Calu3 (cell line): ENCODE measurements around the gene MTMR3. TPM values are rescaled to one million over a fixed set of nuclear protein-coding genes. Genes with fewer than 3 reads are reported as not detected.
A peak's percentile ranks its signal among the peaks of the same experiment; 100 is the strongest.

Experiments
- BruUV-seq: library from RNA; stranded (reverse); fragments of 400-500 nt; replicated peaks from 2 replicates; lab custom pipeline; 2021; lab: Mats Ljungman, UMichigan
- CTCF ChIA-PET: fragments of 300-600 bp; sonication (Branson Sonifier 250); formaldehyde crosslinking; loops from one replicate; lab custom pipeline; 2022; ENCODE audit warnings: antibody characterized with exemption; lab: Charles Lee
- DNase-seq: peaks from one replicate; pipeline ENCODE4 v3.0.0; 2022
- H3K27ac Mint-ChIP-seq: one replicate; pipeline ENCODE4 v1.8.0; 2022; ENCODE audit warnings: mixed read lengths; ENCODE audit not compliant: unreplicated experiment
- H3K27me3 Mint-ChIP-seq: one replicate; pipeline ENCODE4 v1.8.0; 2022; ENCODE audit warnings: mixed read lengths; ENCODE audit not compliant: unreplicated experiment
- H3K36me3 Mint-ChIP-seq: one replicate; pipeline ENCODE4 v1.8.0; 2022; ENCODE audit warnings: mild to moderate bottlenecking, moderate library complexity, mixed read lengths; ENCODE audit not compliant: insufficient read depth, unreplicated experiment
- H3K4me1 Mint-ChIP-seq: one replicate; pipeline ENCODE4 v1.8.0; 2022; ENCODE audit warnings: mild to moderate bottlenecking, low read depth, mixed read lengths; ENCODE audit not compliant: unreplicated experiment
- H3K4me3 Mint-ChIP-seq: one replicate; pipeline ENCODE4 v1.8.0; 2022; ENCODE audit warnings: mild to moderate bottlenecking, low read depth, moderate library complexity, mixed read lengths; ENCODE audit not compliant: unreplicated experiment
- H3K9me3 Mint-ChIP-seq: one replicate; pipeline ENCODE4 v1.8.0; 2022; ENCODE audit warnings: low read depth, mixed read lengths; ENCODE audit not compliant: unreplicated experiment
- intact Hi-C: fragments of 100-400 bp; cut with micrococcal nuclease; formaldehyde crosslinking; loops from one replicate; pipeline ENCODE4 v1.10.0; 2022; ENCODE audit not compliant: unreplicated experiment
- total RNA-seq: library from RNA; stranded (reverse); gene quantifications from 2 replicates; pipeline ENCODE4 v1.2.3, GENCODE V29; 2022
- TF ChIP-seq, protein P1 (sequence below): fragments of 200-600 bp; IDR thresholded peaks from one replicate; pipeline ENCODE4 v1.8.0; 2022; ENCODE audit warnings: antibody characterized with exemption; ENCODE audit not compliant: unreplicated experiment

The MTMR3 gene
- total RNA-seq, 1 experiment from 2014 or later = 34.5 TPM

DNA sequence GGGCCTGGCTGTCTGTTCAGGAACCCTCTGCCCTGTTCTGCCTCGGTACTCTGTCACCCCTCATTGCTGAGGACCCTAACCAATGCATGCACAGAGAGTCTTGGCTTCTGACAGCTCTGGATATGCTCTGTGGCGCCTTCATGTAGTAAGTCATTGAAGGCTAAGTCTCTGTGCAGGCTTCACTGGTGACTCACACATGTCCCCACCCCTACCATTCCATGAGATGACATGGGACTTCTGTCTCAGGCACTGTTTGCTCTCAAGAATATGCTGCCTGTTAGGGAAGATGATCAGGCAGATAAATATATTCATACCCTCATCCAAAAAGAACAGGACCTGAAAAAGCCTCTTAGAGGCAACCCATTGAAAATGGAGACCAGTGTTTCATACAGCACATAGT lies 153.7 kb downstream of the MTMR3 start:
- H3K36me3 Mint-ChIP-seq = peaks cover 19% of the 10 kb centered on the region
- H3K27me3 Mint-ChIP-seq = no peaks in the 10 kb centered on the region
- intact Hi-C loops = no loop called here
- peak overlapping the region; percentile 27 for H3K27ac Mint-ChIP-seq
- peaks cover 43% of the 10 kb centered on the region for H3K4me1 Mint-ChIP-seq
- peak; percentile 52 for DNase-seq
- CTCF ChIA-PET = no interaction called here
- BruUV-seq = no TSS peak
- H3K4me3 Mint-ChIP-seq = no peak overlapping the region
- TF ChIP-seq, protein P1, sequence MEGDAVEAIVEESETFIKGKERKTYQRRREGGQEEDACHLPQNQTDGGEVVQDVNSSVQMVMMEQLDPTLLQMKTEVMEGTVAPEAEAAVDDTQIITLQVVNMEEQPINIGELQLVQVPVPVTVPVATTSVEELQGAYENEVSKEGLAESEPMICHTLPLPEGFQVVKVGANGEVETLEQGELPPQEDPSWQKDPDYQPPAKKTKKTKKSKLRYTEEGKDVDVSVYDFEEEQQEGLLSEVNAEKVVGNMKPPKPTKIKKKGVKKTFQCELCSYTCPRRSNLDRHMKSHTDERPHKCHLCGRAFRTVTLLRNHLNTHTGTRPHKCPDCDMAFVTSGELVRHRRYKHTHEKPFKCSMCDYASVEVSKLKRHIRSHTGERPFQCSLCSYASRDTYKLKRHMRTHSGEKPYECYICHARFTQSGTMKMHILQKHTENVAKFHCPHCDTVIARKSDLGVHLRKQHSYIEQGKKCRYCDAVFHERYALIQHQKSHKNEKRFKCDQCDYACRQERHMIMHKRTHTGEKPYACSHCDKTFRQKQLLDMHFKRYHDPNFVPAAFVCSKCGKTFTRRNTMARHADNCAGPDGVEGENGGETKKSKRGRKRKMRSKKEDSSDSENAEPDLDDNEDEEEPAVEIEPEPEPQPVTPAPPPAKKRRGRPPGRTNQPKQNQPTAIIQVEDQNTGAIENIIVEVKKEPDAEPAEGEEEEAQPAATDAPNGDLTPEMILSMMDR = no peak
- H3K9me3 Mint-ChIP-seq = no peaks in the 10 kb centered on the region

DNA sequence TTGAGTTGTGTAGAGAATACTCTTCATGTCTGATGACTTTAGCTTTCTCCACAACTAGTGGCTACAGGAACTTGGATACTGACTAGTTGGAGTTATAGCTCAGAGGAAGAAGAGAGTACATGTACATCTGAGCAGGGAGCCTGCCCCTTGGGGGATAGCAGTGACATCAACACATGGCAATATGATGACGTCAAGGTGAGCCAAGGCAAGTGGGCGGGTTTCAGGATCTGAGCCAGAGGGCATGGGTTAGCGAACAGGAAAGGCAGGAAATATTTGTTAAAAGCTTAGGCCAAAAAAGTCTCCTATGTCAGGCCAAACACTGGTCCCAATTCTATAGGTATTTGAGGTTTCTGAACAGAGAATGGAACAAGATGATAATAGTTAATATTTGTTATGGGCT lies 155.2 kb downstream of the MTMR3 start:
- Mint-ChIP-seq H3K36me3 (peaks cover 27% of the 10 kb centered on the region), H3K4me1 (peaks cover 53% of the 10 kb centered on the region), H3K9me3 (no peaks in the 10 kb centered on the region), H3K27me3 (no peaks in the 10 kb centered on the region), H3K4me3 (no peak overlapping the region), H3K27ac (peak overlapping the region; percentile 71)
- intact Hi-C loops = no loop called here
- no TSS peak for BruUV-seq
- TF ChIP-seq, protein P1 = no peak
- peak; percentile 66 for DNase-seq
- CTCF ChIA-PET = no interaction called here

DNA sequence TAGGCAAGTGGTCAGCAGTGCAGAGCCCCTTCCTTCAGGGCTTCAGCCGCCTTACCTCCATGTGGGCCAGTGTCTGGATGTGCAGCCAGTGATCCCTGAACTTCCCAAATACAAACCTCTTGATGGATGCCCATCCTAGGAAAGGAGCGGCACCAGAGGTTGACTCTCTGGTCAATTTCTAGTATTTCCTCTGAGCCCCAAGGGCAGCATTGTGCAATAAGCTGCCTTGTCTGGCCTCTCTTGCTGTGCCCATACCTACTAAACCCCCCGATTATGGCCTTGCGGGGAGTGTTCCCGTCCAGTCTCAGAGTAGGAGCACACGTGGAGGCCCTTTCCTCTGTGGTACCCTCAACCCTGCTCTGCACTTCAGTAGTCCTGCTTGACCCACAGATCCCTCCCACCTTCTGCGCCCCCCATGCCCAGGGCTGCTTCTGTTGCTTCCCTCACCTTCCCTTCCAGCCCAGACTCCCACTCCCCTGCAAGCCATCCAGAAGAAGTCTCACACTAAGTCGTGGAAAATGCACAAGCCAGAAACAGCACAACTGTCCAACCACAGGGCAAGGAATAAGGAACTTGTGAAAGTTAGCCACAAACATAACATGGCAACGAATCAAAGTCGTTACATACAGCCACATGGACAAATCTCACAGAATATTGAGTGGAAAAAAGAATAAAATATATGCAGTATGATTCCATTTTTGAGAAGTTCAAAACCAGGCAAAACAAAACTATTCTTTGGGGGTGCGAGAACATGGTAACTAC lies 157.7 kb downstream of the MTMR3 start:
- intact Hi-C loops = no loop called here
- no peaks in the 10 kb centered on the region for H3K27me3 Mint-ChIP-seq
- peaks cover 70% of the 10 kb centered on the region for H3K4me1 Mint-ChIP-seq
- no peak for DNase-seq
- H3K36me3 Mint-ChIP-seq = peaks cover 41% of the 10 kb centered on the region
- peak overlapping the region; percentile 50 for H3K27ac Mint-ChIP-seq
- H3K9me3 Mint-ChIP-seq = no peaks in the 10 kb centered on the region
- TF ChIP-seq, protein P1 = no peak
- no TSS peak for BruUV-seq
- CTCF ChIA-PET = no interaction called here
- H3K4me3 Mint-ChIP-seq = no peak overlapping the region

DNA sequence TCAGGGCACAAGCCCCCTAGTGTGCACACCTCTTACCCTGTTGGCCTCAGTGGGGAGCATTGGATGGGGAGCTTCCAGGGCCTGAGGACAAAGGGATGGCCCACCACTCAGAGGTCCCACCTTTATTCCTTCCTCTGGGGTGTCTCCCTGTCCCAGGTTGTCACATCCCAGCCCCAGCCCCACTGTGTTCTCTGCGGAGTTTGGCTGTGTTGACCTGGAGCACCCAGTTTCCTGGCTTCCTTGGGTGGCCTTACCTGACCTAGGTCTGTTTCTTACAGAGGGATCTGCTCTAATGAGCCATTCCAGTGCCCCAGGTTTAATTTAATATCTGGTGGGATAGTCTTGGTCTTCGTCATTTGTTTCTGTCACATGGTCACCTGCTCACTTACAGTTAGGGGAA lies 158.5 kb downstream of the MTMR3 start:
- no peak overlapping the region for H3K4me3 Mint-ChIP-seq
- no TSS peak for BruUV-seq
- H3K27me3 Mint-ChIP-seq = no peaks in the 10 kb centered on the region
- H3K9me3 Mint-ChIP-seq = no peaks in the 10 kb centered on the region
- intact Hi-C loops = no loop called here
- TF ChIP-seq, protein P1 = no peak
- no peak for DNase-seq
- CTCF ChIA-PET = no interaction called here
- no peak overlapping the region for H3K27ac Mint-ChIP-seq
- H3K36me3 Mint-ChIP-seq = peaks cover 35% of the 10 kb centered on the region
- H3K4me1 Mint-ChIP-seq = peaks cover 63% of the 10 kb centered on the region
